Natural killer cell treated with Interleukin-12 subunit alpha and Interleukin-12 subunit beta and Interleukin-15 and Interleukin-18, amount 100 ng/mL, for 72 hours (primary cell): Measurements from ENCODE around the gene PCYOX1L. TPM values are rescaled to one million over a fixed set of nuclear protein-coding genes. Genes with fewer than 3 reads are reported as not detected.
A peak's percentile ranks its signal among the peaks of the same experiment; 100 is the strongest.

Experiments
- ATAC-seq, 2 donors: fragments of 150-1000 bp; cut with Tn5 transposase in 1 of 2; sonication (Bioruptor Pico), chemical (Tn5 transposase) in 1 of 2; 2 replicates each; pipeline ENCODE4 v1.10.0; 2021
- DNase-seq: peaks from one replicate; pipeline ENCODE4 v3.0.0; 2022; ENCODE audit warnings: low spot score
- H3K27ac Mint-ChIP-seq, 2 donors: 1 replicate in 1 of 2; 2 replicates in 1 of 2; pipeline ENCODE4 v1.8.0; 2022; ENCODE audit warnings: mixed read lengths in 2 of 2, mild to moderate bottlenecking in 1 of 2, moderate library complexity in 1 of 2
- H3K27me3 Mint-ChIP-seq, 2 donors: 1 replicate in 1 of 2; 2 replicates in 1 of 2; pipeline ENCODE4 v1.8.0; 2022; ENCODE audit warnings: mixed read lengths in 2 of 2
- H3K36me3 Mint-ChIP-seq: one replicate; pipeline ENCODE4 v1.8.0; 2022; ENCODE audit warnings: mixed read lengths
- H3K4me1 Mint-ChIP-seq, 2 donors: 1 replicate in 1 of 2; 2 replicates in 1 of 2; pipeline ENCODE4 v1.8.0; 2022; ENCODE audit warnings: low read depth in 2 of 2, mixed read lengths in 2 of 2, mild to moderate bottlenecking in 1 of 2
- H3K4me3 Mint-ChIP-seq: one replicate; pipeline ENCODE4 v1.8.0; 2022; ENCODE audit warnings: mixed read lengths
- H3K9me3 Mint-ChIP-seq: 2 replicates; pipeline ENCODE4 v1.8.0; 2022; ENCODE audit warnings: mixed read lengths
- total RNA-seq, 2 donors: library from RNA; stranded (reverse); gene quantifications; one replicate each; pipeline ENCODE4 v1.2.3, GENCODE V29; 2022

Gene PCYOX1L
- total RNA-seq, 2 donors from 2014 or later: 13.1 to 31.6 TPM

DNA sequence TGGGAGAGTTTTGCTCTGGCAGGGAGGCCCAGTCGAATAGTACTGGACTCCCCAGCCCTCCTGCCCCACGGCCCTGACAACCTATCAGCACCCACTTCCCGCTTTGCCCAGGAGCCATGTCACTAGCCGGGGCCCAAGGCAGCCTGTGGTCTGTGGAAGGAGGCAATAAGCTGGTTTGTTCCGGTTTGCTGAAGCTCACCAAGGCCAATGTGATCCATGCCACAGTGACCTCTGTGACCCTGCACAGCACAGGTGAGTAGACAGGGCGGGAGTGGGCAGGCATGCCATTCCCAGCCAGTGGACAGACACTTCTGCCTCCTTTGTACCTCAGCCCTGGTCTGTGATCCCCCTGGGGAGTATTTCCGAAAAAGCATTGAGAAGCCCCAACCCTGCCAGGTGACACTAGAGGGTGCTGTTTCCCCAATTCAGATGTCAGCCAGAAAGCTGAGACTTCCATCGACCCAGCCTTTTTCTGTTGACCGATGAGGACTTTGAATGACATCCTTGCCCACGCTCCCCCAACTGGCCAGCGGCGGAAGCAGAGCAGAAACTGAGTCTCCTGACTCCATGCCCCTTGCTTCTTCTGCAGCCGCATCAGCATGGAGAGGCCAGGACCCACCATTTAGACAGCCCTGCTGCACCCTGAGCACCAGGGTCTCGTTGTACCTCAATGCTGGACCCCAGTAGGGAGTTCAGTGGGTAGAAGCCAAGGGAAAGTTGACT is 9.6 kb downstream of the PCYOX1L start:
- Mint-ChIP-seq H3K4me3 (no peak overlapping the region), H3K27me3 (no peaks in the 10 kb centered on the region), H3K4me1 (peaks cover 0 to 5% of the 10 kb centered on the region in 2 donors), H3K27ac (no peak overlapping the region), H3K9me3 (no peaks in the 10 kb centered on the region), H3K36me3 (peaks cover 4% of the 10 kb centered on the region)
- DNase-seq: no peak
- peak; percentile 51 to 61 for ATAC-seq

DNA sequence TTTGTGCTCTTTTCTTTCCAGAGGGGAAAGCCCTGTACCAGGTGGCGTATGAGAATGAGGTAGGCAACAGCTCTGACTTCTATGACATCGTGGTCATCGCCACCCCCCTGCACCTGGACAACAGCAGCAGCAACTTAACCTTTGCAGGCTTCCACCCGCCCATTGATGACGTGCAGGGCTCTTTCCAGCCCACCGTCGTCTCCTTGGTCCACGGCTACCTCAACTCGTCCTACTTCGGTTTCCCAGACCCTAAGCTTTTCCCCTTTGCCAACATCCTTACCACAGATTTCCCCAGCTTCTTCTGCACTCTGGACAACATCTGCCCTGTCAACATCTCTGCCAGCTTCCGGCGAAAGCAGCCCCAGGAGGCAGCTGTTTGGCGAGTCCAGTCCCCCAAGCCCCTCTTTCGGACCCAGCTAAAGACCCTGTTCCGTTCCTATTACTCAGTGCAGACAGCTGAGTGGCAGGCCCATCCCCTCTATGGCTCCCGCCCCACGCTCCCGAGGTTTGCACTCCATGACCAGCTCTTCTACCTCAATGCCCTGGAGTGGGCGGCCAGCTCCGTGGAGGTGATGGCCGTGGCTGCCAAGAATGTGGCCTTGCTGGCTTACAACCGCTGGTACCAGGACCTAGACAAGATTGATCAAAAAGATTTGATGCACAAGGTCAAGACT is 10.3 kb downstream of the PCYOX1L start:
- Mint-ChIP-seq H3K4me3 (no peak overlapping the region), H3K27me3 (no peaks in the 10 kb centered on the region), H3K9me3 (no peaks in the 10 kb centered on the region), H3K36me3 (peaks cover 4% of the 10 kb centered on the region), H3K4me1 (peaks cover 0 to 5% of the 10 kb centered on the region in 2 donors), H3K27ac (no peak overlapping the region)
- no peak for ATAC-seq
- no peak for DNase-seq

DNA sequence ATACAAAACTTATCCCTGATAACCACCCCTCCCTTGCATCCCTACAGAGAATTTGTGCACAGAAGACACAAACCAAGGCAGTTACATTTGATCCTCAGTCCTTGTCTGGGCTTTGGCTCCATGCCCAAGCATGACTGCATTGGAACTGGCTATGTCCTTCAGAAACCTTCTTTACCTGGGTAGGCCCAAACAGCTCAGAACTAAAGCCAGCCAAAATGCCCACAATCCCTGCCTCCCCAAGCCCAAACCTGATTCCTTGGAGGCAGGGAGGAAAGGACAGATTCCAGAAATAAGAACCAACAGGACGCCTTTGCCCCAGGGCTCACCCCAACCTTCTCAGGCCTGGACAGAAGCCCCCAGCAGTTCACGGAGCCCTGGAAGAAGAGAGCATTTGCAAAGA is 13.0 kb downstream of the PCYOX1L start:
- Mint-ChIP-seq H3K9me3 (no peaks in the 10 kb centered on the region), H3K36me3 (no peaks in the 10 kb centered on the region), H3K4me1 (peaks cover 0 to 5% of the 10 kb centered on the region in 2 donors), H3K4me3 (no peak overlapping the region), H3K27me3 (no peaks in the 10 kb centered on the region), H3K27ac (no peak overlapping the region)
- ATAC-seq (no peak), DNase-seq (no peak)

DNA sequence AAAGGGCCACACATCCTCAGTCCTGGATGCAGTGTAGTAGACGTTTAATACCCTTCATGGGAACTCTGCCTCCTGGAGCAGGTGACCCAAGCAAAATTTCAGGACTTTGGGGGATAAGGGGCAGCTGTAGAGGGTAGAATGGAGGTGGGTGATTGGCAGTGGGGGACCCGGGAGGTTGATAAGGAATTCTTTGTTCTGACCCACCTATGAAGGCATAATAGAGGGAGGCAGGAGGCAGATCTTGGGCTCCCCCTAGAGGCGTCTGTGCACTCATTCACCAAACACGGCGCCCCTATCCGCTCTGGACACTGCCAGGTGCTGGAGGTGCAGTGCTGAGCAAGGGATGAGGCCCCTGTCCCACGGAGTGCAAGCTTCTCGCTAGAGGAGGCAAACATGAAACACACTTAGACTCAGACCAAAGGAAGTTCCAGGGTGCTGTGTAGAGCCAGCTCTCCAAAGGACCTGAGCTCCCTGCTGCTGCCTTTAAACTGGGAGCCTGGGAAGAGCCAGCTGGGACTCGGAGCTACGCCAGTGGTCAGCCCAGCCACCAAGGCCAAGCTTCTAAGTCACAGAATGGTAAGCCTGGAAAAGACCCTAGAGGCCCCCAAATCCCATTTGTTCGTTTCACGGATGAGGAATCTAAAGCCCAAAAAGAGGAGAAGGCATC is 13.6 kb downstream of the PCYOX1L start:
- Mint-ChIP-seq H3K9me3 (no peaks in the 10 kb centered on the region), H3K4me1 (peaks cover 0 to 5% of the 10 kb centered on the region in 2 donors), H3K27me3 (no peaks in the 10 kb centered on the region), H3K4me3 (no peak overlapping the region), H3K27ac (no peak overlapping the region), H3K36me3 (no peaks in the 10 kb centered on the region)
- ATAC-seq (peak; percentile 76), DNase-seq (no peak)

DNA sequence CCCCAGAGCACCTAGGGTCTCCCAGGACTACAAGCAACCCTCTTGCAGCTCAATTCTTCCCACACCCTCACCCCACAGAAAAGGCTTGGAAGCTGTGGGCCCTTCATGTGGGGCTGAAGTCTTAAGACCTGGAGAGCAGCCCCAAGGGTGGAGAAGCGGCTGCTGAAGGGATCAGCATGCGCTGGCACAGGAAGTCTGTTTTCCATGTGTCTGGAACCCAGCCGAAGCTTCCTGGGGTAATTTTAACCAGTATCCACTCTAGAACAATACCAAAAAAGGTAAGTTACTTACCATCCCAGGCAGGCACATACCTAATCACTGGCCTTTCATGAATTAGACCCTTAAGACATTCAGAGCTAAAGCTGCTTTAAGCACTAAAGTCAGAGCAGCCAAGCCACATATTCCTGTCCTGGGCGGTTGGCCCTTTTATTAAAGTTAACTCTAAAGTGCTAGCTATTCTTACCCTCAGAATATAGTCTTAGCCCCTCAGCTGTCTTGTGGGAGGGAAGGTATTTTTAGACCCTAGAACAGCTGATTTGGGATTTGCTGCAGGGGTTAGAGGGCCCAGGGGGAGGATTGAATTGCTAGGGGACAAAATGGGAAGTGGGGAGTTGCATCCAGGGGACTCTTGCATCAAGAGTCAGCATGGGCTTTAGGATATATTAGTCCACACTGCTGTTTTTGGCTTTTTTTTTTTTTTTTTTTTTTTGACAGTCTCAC is 14.4 kb downstream of the PCYOX1L start:
- Mint-ChIP-seq H3K4me3 (no peak overlapping the region), H3K4me1 (peaks cover 0 to 2% of the 10 kb centered on the region in 2 donors), H3K9me3 (no peaks in the 10 kb centered on the region), H3K36me3 (no peaks in the 10 kb centered on the region), H3K27me3 (no peaks in the 10 kb centered on the region), H3K27ac (no peak overlapping the region)
- DNase-seq: no peak
- ATAC-seq: no peak

DNA sequence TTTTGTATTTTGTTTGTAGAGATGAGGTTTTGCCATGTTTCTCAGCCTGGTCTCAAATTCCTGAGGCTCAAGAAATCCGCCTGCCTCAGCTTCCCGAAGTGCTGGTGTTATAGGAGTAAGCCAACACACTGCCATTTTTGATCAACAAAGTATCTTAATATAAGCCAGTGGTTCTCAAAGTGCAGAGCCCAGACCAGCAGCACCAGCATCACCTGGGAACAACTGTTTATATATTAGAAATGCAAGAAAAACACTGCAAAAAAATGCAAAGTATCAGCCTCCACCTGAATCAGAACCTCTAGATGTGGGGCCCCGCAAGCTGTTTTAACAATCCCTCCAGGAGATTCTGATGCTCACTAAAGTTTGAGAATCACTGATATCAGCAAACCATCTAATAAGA is 15.1 kb downstream of the PCYOX1L start:
- Mint-ChIP-seq H3K9me3 (no peaks in the 10 kb centered on the region), H3K36me3 (no peaks in the 10 kb centered on the region), H3K4me1 (no peaks in the 10 kb centered on the region), H3K27me3 (no peaks in the 10 kb centered on the region), H3K4me3 (no peak overlapping the region), H3K27ac (no peak overlapping the region)
- ATAC-seq: no peak
- no peak for DNase-seq

DNA sequence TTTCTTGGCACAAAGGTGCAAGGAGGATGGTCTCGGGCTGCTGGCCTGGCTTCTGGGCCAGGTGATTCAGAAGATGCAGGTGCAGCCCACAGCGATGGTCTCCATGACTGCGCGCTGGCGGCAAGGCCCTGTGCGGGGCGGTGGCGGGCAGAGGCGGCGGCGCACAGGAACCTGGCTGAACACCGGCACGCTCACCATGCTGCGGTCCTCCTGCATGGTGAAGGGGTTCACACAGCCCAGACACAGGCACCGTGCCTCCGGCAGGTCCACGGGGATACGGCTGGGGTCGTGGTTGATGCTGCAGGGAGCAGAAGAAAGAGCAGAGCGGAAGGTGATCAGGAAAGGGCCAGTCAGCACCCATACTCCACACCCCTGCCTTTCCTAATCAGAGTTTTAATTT is 16.5 kb downstream of the PCYOX1L start:
- no peak overlapping the region for H3K27ac Mint-ChIP-seq
- ATAC-seq (no peak), DNase-seq (no peak)
- H3K4me1 Mint-ChIP-seq: no peaks in the 10 kb centered on the region
- no peaks in the 10 kb centered on the region for H3K27me3 Mint-ChIP-seq
- H3K9me3 Mint-ChIP-seq: no peaks in the 10 kb centered on the region
- no peak overlapping the region for H3K4me3 Mint-ChIP-seq
- no peaks in the 10 kb centered on the region for H3K36me3 Mint-ChIP-seq

DNA sequence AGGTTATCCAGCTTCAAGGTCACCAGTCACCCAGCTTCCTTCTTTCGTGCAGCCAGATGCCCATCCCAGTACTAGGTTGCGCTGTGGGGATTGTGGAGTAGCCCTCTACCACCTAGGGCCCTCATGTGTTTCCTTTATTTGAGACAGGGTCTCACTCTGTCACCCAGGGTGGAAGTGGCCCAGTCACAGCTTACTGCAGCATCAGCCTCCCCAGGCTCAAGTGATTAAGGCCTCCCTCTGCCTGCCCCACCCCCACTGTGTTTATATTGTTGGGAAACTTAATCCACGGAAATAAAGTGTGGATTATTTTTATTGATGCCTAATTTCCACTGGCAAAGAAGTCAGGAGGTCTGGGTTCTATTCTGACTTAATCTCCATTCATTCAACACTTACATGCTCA is 17.0 kb downstream of the PCYOX1L start:
- Mint-ChIP-seq H3K27ac (no peak overlapping the region), H3K4me1 (no peaks in the 10 kb centered on the region), H3K4me3 (no peak overlapping the region), H3K27me3 (no peaks in the 10 kb centered on the region), H3K9me3 (no peaks in the 10 kb centered on the region), H3K36me3 (no peaks in the 10 kb centered on the region)
- no peak for DNase-seq
- ATAC-seq: no peak

DNA sequence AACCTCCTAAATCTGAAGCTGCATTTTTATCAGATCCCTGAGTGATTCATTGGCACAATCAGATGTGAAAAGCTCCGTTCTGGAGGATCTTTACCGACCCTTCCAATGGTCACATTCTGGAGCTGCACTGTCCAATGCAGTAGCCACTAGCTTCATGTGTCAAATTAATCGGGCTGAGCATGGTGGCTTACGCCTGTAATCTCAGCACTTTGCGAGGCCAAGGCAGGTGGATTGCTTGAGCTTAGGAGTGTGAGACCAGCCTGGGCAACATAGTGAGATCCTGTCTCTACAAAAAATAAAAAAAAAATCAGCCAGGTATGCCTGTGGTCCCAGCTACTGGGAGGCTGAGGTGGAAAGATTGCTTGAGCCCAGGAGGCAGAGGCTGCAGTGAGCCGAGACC is 17.6 kb downstream of the PCYOX1L start:
- no peak overlapping the region for H3K27ac Mint-ChIP-seq
- no peaks in the 10 kb centered on the region for H3K27me3 Mint-ChIP-seq
- no peaks in the 10 kb centered on the region for H3K9me3 Mint-ChIP-seq
- no peak for ATAC-seq
- H3K4me1 Mint-ChIP-seq: no peaks in the 10 kb centered on the region
- no peaks in the 10 kb centered on the region for H3K36me3 Mint-ChIP-seq
- DNase-seq: no peak
- H3K4me3 Mint-ChIP-seq: no peak overlapping the region

DNA sequence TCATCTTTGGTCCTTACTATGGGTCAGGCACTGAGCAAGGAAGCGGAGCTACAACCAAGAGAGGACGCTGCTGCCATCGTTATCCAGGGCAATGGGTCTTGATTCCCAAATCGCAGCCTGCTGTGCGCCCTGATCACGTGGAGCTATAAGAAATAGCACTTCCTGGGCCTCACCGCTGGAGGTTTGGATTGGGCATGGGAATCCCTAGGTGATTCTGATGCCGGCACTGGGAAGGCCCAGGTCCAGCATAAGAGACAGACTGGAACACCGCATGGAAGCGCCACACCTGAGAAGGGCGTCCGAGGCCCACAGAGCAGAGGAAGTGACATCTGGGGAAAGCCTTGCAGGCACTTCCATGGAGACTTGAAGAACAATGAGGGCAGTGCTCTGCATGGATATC is 18.3 kb downstream of the PCYOX1L start:
- Mint-ChIP-seq H3K4me3 (no peak overlapping the region), H3K9me3 (no peaks in the 10 kb centered on the region), H3K27ac (no peak overlapping the region), H3K27me3 (no peaks in the 10 kb centered on the region), H3K36me3 (no peaks in the 10 kb centered on the region), H3K4me1 (no peaks in the 10 kb centered on the region)
- DNase-seq: no peak
- ATAC-seq: no peak

DNA sequence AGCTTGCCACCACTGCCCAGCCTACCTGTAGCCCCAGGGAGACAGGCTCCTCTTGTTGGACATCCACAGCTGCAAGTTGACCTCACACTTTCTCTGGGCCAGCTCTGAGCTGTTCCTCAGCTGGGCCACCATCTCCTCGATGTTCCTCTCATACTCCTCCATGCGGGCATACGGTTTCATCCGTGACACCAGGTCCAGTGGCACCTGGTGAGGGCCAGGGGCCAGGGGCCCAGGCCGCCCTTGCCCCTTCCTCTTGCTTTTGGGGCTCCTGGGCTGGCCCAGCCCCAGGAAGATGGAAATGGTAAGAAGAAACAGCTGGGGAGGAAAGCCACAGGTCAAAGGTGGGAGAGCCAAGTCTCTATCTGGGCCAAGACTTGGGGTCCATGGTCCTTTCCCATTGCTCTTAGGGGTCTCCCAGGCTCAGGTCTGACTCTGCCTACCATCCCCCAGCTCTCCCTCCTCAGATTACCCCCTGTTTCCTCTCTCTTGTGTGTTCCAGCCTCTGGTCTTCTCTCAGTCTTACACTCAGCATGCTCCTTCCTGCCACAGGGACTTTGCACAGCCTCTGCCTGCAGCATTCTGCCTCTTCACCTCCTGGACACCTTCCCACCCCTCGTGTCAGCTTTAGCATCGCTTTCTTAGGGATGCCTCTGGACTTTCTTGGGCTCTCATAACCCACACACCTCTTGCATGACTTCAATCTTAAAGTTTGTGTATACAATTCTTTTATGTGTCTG is 19.0 kb downstream of the PCYOX1L start:
- no peak overlapping the region for H3K27ac Mint-ChIP-seq
- no peak overlapping the region for H3K4me3 Mint-ChIP-seq
- H3K27me3 Mint-ChIP-seq: peaks cover 0 to under 1% of the 10 kb centered on the region in 2 donors
- H3K4me1 Mint-ChIP-seq: peaks cover 0 to 1% of the 10 kb centered on the region in 2 donors
- no peaks in the 10 kb centered on the region for H3K36me3 Mint-ChIP-seq
- ATAC-seq: no peak
- no peak for DNase-seq
- H3K9me3 Mint-ChIP-seq: no peaks in the 10 kb centered on the region

DNA sequence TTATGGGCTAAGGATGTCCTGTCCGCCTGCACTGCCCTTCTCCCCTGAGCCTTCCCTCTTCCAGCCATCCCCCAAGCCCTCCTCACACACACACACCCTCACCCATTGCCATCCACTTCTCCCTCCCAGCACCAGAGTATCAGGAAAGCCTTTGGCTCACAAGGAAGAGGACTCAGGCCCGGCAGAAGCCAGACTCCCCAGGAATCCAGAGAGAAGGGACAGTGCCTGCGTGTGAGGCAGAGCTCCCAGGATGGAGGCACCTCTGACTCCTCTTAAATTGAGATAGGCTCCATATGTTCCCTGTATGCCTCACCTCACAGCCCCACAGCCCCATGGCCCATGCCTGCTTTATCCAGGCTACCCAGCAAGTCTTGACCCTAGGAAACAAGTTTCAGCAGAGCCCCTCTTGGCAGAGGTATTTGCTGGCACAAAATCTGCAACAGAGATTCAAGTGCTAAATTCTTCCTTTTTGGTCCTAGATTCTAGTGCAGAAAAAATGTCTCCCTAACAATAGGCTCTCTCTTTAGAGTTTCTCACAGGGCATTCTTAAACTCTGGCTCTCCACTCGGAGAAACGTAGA is 20.5 kb downstream of the PCYOX1L start:
- H3K27ac Mint-ChIP-seq: no peak overlapping the region

DNA sequence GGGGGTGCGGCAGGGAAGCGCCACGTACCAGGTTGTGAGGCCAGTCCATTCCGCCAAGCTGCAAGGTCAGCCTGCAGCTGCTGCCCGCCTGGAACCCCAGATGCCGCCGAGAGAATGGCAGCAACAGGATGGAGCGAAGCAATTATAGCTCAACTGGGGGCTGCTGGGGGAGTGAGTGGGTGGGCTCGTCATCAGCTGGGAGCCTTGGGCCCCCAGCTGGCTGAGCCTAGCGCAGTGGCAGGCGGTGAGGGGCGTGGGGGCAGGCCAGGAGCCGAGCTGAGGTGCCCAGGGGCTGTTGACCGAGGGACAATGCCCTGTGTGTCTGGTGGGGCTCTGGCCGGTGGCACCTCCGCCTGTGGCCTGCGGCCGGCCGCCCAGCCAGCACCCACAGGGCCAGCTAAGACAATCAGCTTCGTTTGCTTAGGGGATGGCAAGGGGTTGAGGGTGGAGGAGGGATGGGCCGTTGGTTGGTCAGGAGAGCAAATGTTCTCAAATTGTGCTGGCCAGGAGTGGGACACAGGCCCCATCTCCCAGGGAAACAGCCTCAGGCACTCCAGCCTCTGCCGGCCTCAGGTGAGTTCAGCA is 21.4 kb downstream of the PCYOX1L start, which contains the start of gene IL17B:
Gene IL17B (minus strand): TSS at position 116 of the 585 bp plus-strand sequence. CDS start 67 bp downstream, at position 49.
- Mint-ChIP-seq H3K4me3 (no peak within 1 kb of the TSS), H3K4me1 (peaks cover 0 to 3% of the 10 kb centered on the region in 2 donors), H3K27me3 (peaks cover 0 to 2% of the 10 kb centered on the region in 2 donors), H3K27ac (no peak within 1 kb of the TSS), H3K9me3 (no peaks in the 10 kb centered on the region), H3K36me3 (no peaks in the 10 kb centered on the region)
- no peak for ATAC-seq
- DNase-seq: no peak

More for the DNA sequence above, 20.5 kb downstream of the PCYOX1L start:
- no peak for ATAC-seq
- Mint-ChIP-seq H3K4me3 (no peak overlapping the region), H3K4me1 (peaks cover 0 to 3% of the 10 kb centered on the region in 2 donors), H3K36me3 (no peaks in the 10 kb centered on the region), H3K27me3 (peaks cover 0 to 2% of the 10 kb centered on the region in 2 donors), H3K9me3 (no peaks in the 10 kb centered on the region)
- no peak for DNase-seq
